HepG2 (cell line): ENCODE data around the gene GRHL3.

Experiments used
- EZH2 ChIP-seq: conservative IDR thresholded peaks from 2 replicates; pipeline ENCODE4 v1.6.1; 2012; ENCODE audit warnings: mild to moderate bottlenecking, low read depth, low read length, moderate library complexity
- PBX3 ChIP-seq: sonication (generic); formaldehyde crosslinking; IDR thresholded peaks from 2 replicates; pipeline ENCODE4 v1.8.1; 2023; ENCODE audit warnings: missing genetic modification reagents, inconsistent platforms, borderline replicate concordance
- PHF20 ChIP-seq: sonication (generic); formaldehyde crosslinking; IDR thresholded peaks from 2 replicates; pipeline ENCODE4 v1.5.0; 2020; ENCODE audit warnings: mild to moderate bottlenecking, missing genetic modification reagents
- ZMYM4 ChIP-seq: sonication (generic); formaldehyde crosslinking; IDR thresholded peaks from 2 replicates; pipeline ENCODE4 v1.8.1; 2023; ENCODE audit warnings: mild to moderate bottlenecking, missing genetic modification reagents
- TF ChIP-seq, protein P1 (sequence below): conservative IDR thresholded peaks from 2 replicates; pipeline ENCODE4 v1.6.1; 2018; ENCODE audit warnings: missing genetic modification reagents

GRCh38 chr1:24278726-24279125 is 40.4 kb upstream of the GRHL3 start:
- no peak for TF ChIP-seq PBX3 (CRISPR knock-in tag)
- TF ChIP-seq PHF20 (CRISPR knock-in tag): no peak
- TF ChIP-seq ZMYM4 (CRISPR knock-in tag): no peak
- TF ChIP-seq EZH2: no peak
- TF ChIP-seq, protein P1, sequence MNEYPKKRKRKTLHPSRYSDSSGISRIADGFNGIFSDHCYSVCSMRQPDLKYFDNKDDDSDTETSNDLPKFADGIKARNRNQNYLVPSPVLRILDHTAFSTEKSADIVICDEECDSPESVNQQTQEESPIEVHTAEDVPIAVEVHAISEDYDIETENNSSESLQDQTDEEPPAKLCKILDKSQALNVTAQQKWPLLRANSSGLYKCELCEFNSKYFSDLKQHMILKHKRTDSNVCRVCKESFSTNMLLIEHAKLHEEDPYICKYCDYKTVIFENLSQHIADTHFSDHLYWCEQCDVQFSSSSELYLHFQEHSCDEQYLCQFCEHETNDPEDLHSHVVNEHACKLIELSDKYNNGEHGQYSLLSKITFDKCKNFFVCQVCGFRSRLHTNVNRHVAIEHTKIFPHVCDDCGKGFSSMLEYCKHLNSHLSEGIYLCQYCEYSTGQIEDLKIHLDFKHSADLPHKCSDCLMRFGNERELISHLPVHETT (CRISPR knock-in tag): no peak
